ENCODE data around the gene EPB41L2.
A peak's percentile ranks its signal among the peaks of the same experiment; 100 is the strongest.

Gene EPB41L2

GRCh38 chr6:130968476-130968875, 94.6 kb downstream of the EPB41L2 start:
- DNase-seq (ENCODE audit: low read depth) = no peak
- H3K4me3 ChIP-seq (ENCODE audit: control insufficient read depth, low read depth, low read length) = no peak overlapping the region
- TF ChIP-seq CTCF (conservative IDR thresholded peaks at IDR 0.05; ENCODE audit: control insufficient read depth, insufficient read depth, low read depth, low read length) = no peak

- no peak overlapping the region for H3K4me3 ChIP-seq (ENCODE audit: control insufficient read depth, low read depth, low read length)
- DNase-seq (ENCODE audit: low read depth) = peak; percentile 60
- TF ChIP-seq CTCF (conservative IDR thresholded peaks at IDR 0.05; ENCODE audit: control insufficient read depth, insufficient read depth, low read depth, low read length) = no peak
Measured at GRCh38 chr6:130967502-130968445, 95.3 kb downstream of the EPB41L2 start.

GRCh38 chr6:130966344-130966980, 96.6 kb downstream of the EPB41L2 start:
- DNase-seq (ENCODE audit: low read depth) = no peak
- H3K4me3 ChIP-seq (ENCODE audit: control insufficient read depth, low read depth, low read length) = no peak overlapping the region
- no peak for TF ChIP-seq CTCF (conservative IDR thresholded peaks at IDR 0.05; ENCODE audit: control insufficient read depth, insufficient read depth, low read depth, low read length)

- peak; percentile 79 for DNase-seq (ENCODE audit: low read depth)
- no peak for TF ChIP-seq CTCF (conservative IDR thresholded peaks at IDR 0.05; ENCODE audit: control insufficient read depth, insufficient read depth, low read depth, low read length)
- no peak overlapping the region for H3K4me3 ChIP-seq (ENCODE audit: control insufficient read depth, low read depth, low read length)
Measured at GRCh38 chr6:130965656-130966055, 97.4 kb downstream of the EPB41L2 start.

- DNase-seq (ENCODE audit: low read depth) = no peak
Measured at GRCh38 chr6:130964808-130965604, 98.0 kb downstream of the EPB41L2 start.

More at GRCh38 chr6:130964808-130965604, 98.0 kb downstream of the EPB41L2 start:
- H3K4me3 ChIP-seq (ENCODE audit: control insufficient read depth, low read depth, low read length) = no peak overlapping the region
- TF ChIP-seq CTCF (conservative IDR thresholded peaks at IDR 0.05; ENCODE audit: control insufficient read depth, insufficient read depth, low read depth, low read length) = no peak

Measured in fibroblast of mammary gland (primary cell).